OCI-LY1 (cell line): ENCODE data around the gene SNRNP27.

ENCODE experiments used
- H2AFZ ChIP-seq: fragments of 200-600 bp; sonication (generic), shearing (Covaris generic); 2 replicates; pipeline ENCODE4 v1.6.0; 2014; ENCODE audit warnings: antibody characterized with exemption, mild to moderate bottlenecking, low read length
- H3F3A ChIP-seq: fragments of 200-600 bp; sonication (generic), shearing (Covaris generic); 2 replicates; pipeline ENCODE4 v1.6.0; 2014; ENCODE audit warnings: mild to moderate bottlenecking, antibody characterized with exemption, low read length, moderate library complexity; ENCODE audit not compliant: insufficient read depth
- H3K27ac ChIP-seq: fragments of 200-600 bp; sonication (generic); 2 replicates; pipeline ENCODE4 v1.5.1; 2014; ENCODE audit warnings: low read length, mixed run types, mild to moderate bottlenecking, low read depth; ENCODE audit not compliant: poor library complexity, severe bottlenecking
- H3K27me3 ChIP-seq: fragments of 200-600 bp; sonication (generic); 2 replicates; pipeline ENCODE4 v1.6.0; 2014; ENCODE audit warnings: antibody characterized with exemption, mild to moderate bottlenecking, low read length, moderate library complexity; ENCODE audit not compliant: insufficient read depth
- H3K36me3 ChIP-seq: fragments of 200-600 bp; sonication (generic); 2 replicates; pipeline ENCODE4 v1.6.1; 2014; ENCODE audit warnings: mild to moderate bottlenecking, antibody characterized with exemption, low read length, moderate library complexity, mixed read lengths; ENCODE audit not compliant: insufficient read depth
- H3K4me1 ChIP-seq: fragments of 200-600 bp; sonication (generic); 2 replicates; pipeline ENCODE4 v1.5.1; 2014; ENCODE audit warnings: mild to moderate bottlenecking, low read length, moderate library complexity; ENCODE audit not compliant: insufficient read depth, severe bottlenecking
- H3K4me2 ChIP-seq: fragments of 200-600 bp; sonication (generic), shearing (Covaris generic); 2 replicates; pipeline ENCODE4 v1.6.1; 2014; ENCODE audit warnings: low read length
- H3K4me3 ChIP-seq: fragments of 200-600 bp; sonication (generic); 2 replicates; pipeline ENCODE4 v1.5.1; 2014; ENCODE audit warnings: low read length, low read depth, mild to moderate bottlenecking, mixed read lengths; ENCODE audit not compliant: poor library complexity, severe bottlenecking
- H3K79me2 ChIP-seq: fragments of 200-600 bp; shearing (Covaris generic); 2 replicates; pipeline ENCODE4 v1.6.1; 2016; ENCODE audit warnings: mixed run types, low read length, mixed read lengths; ENCODE audit not compliant: insufficient read depth
- H3K9ac ChIP-seq: fragments of 200-600 bp; sonication (generic), shearing (Covaris generic); 2 replicates; pipeline ENCODE4 v1.6.1; 2014; ENCODE audit warnings: mild to moderate bottlenecking, low read length, mixed read lengths
- H3K9me2 ChIP-seq: fragments of 200-600 bp; sonication (generic), shearing (Covaris generic); 2 replicates; pipeline ENCODE4 v1.6.1; 2014; ENCODE audit warnings: low read depth, mild to moderate bottlenecking, low read length, mixed read lengths
- H3K9me3 ChIP-seq: fragments of 200-600 bp; shearing (Covaris generic); 2 replicates; pipeline ENCODE4 v1.6.1; 2014; ENCODE audit warnings: low read length, mixed read lengths
- H4K20me1 ChIP-seq: fragments of 200-600 bp; sonication (generic), shearing (Covaris generic); 2 replicates; pipeline ENCODE4 v1.6.0; 2016; ENCODE audit warnings: mild to moderate bottlenecking, low read length; ENCODE audit not compliant: insufficient read depth
- EZH2 ChIP-seq: fragments of 200-600 bp; sonication (generic), shearing (Covaris generic); IDR thresholded peaks from 2 replicates; pipeline ENCODE4 v1.8.0; 2017; ENCODE audit warnings: borderline replicate concordance, mixed run types, mild to moderate bottlenecking, antibody characterized with exemption, low read length, moderate library complexity, mixed read lengths
- TF ChIP-seq, protein P1 (sequence below): fragments of 200-600 bp; sonication (generic), shearing (Covaris generic); IDR thresholded peaks from 2 replicates; pipeline ENCODE4 v1.5.1; 2017; ENCODE audit warnings: mild to moderate bottlenecking, antibody characterized with exemption, low read length, moderate library complexity, mixed read lengths

Gene SNRNP27

DNA sequence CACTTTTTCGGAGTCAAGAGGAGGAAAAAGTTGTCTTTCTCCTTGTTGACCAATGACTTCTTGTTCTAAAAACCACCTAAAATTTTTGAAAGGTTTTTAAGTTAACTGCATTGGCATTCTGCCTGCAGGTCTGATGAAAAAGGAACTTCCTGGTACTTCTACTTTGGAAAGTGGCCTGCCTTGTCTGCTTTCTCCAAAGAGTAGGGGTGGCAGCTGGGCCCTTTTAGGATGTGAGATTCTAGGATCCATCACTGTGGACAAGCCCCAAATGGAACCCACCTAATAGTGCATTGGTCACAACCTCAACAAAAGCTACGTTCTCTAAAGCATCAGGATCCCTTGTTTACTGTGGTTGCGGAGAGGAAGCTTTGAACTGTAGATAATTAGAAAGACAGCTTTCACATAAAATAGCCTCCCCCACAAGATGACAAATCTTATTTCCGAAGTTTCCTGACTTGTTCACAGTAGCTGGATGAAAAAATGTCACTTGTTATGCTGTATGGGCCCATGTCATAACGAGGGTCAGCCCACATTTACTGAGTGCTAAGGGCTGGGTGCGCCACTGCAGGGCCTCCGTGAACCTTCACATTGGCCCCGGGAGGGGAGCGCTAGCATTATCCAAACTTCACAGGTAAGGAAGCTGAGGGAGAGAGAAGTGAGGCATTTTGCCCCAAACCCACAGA is 50.2 kb downstream of the SNRNP27 start:
- TF ChIP-seq EZH2, result no peak
- TF ChIP-seq, protein P1, sequence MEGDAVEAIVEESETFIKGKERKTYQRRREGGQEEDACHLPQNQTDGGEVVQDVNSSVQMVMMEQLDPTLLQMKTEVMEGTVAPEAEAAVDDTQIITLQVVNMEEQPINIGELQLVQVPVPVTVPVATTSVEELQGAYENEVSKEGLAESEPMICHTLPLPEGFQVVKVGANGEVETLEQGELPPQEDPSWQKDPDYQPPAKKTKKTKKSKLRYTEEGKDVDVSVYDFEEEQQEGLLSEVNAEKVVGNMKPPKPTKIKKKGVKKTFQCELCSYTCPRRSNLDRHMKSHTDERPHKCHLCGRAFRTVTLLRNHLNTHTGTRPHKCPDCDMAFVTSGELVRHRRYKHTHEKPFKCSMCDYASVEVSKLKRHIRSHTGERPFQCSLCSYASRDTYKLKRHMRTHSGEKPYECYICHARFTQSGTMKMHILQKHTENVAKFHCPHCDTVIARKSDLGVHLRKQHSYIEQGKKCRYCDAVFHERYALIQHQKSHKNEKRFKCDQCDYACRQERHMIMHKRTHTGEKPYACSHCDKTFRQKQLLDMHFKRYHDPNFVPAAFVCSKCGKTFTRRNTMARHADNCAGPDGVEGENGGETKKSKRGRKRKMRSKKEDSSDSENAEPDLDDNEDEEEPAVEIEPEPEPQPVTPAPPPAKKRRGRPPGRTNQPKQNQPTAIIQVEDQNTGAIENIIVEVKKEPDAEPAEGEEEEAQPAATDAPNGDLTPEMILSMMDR, result no peak
- Histone ChIP-seq H3K9me2 (no peaks in the 10 kb centered on the region), H3K9me3 (no peaks in the 10 kb centered on the region), H3K4me3 (no peak overlapping the region), H3K79me2 (no peaks in the 10 kb centered on the region), H3K4me1 (peaks cover 11% of the 10 kb centered on the region), H3K4me2 (no peak overlapping the region), H4K20me1 (no peaks in the 10 kb centered on the region), H3K9ac (no peak overlapping the region), H3K27me3 (no peaks in the 10 kb centered on the region), H3K36me3 (peaks cover 36% of the 10 kb centered on the region; the same call in 1 of the 2 replicates), H2AFZ (no peak overlapping the region), H3F3A (no peaks in the 10 kb centered on the region), H3K27ac (no peak overlapping the region)

DNA sequence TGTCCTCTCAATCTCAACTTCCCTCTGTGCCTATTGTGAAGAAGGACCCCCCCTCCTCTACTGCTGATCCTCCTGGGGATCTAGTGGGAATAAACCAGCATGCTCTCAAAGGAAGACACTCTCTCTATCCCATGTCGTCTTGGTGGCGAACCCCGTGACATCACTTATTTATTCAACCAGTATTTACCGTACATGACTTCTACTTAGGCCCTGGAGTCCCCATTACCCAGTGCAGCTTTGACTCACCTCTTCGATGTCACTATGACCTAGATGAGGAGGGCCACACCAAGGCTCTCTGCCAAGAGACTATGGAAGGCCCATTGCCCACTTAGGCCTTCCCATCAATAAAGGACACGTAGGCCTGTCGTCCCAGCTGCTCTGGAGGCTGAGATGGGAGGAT is 51.0 kb downstream of the SNRNP27 start:
- H3F3A ChIP-seq, result no peaks in the 10 kb centered on the region
- peaks cover 11% of the 10 kb centered on the region for H3K4me1 ChIP-seq
- no peak overlapping the region for H3K4me2 ChIP-seq

DNA sequence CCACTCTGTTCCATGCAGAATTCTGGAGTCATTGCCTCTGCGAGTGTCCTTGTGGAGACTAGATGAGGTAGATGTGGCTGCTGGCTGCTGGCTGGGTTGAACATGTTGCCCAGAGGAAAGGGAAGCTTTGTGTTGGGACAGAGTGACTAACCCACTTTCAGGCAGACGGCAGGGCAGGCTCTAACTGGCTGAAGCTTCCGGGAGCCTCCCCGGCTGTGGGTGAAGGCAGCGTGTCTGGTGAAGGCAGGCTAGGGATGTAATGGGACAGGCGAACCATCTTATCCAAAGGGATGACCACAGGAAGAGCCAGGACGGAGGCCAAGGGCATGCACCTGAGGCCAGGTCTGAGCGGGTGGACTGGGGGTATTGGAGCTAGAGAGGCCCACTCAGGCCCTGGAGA is 51.7 kb downstream of the SNRNP27 start:
- no peaks in the 10 kb centered on the region for H3K9me3 ChIP-seq
- peaks cover 24% of the 10 kb centered on the region; the same call in 1 of the 2 replicates for H3K36me3 ChIP-seq
- no peaks in the 10 kb centered on the region for H3K27me3 ChIP-seq
- H3K4me2 ChIP-seq, result no peak overlapping the region
- H3F3A ChIP-seq, result no peaks in the 10 kb centered on the region
- no peak overlapping the region for H2AFZ ChIP-seq
- no peaks in the 10 kb centered on the region for H3K9me2 ChIP-seq
- TF ChIP-seq, protein P1, result no peak
- TF ChIP-seq EZH2, result no peak
- H3K4me3 ChIP-seq, result no peak overlapping the region
- H4K20me1 ChIP-seq, result no peaks in the 10 kb centered on the region
- H3K27ac ChIP-seq, result no peak overlapping the region
- H3K9ac ChIP-seq, result no peak overlapping the region
- no peaks in the 10 kb centered on the region for H3K79me2 ChIP-seq
- peaks cover 11% of the 10 kb centered on the region for H3K4me1 ChIP-seq

More for the DNA sequence above, 51.0 kb downstream of the SNRNP27 start:
- no peaks in the 10 kb centered on the region for H3K9me3 ChIP-seq
- H3K9ac ChIP-seq, result no peak overlapping the region
- no peaks in the 10 kb centered on the region for H3K79me2 ChIP-seq
- no peak overlapping the region for H3K4me3 ChIP-seq
- H3K9me2 ChIP-seq, result no peaks in the 10 kb centered on the region
- H3K36me3 ChIP-seq, result peaks cover 29% of the 10 kb centered on the region; the same call in 1 of the 2 replicates
- no peaks in the 10 kb centered on the region for H4K20me1 ChIP-seq
- no peak overlapping the region for H2AFZ ChIP-seq
- H3K27ac ChIP-seq, result no peak overlapping the region
- H3K27me3 ChIP-seq, result no peaks in the 10 kb centered on the region
- TF ChIP-seq, protein P1, result no peak
- no peak for TF ChIP-seq EZH2
